Lung microvascular endothelial cell (primary cell): ENCODE measurements around the gene CRMP1. TPM values are rescaled to one million over a fixed set of nuclear protein-coding genes. Genes with fewer than 3 reads are reported as not detected.
A peak's percentile ranks its signal among the peaks of the same experiment; 100 is the strongest.

ENCODE experiments used
- DNase-seq, 2 donors: peaks; one replicate each; pipeline versions ENCODE4 v3.0.0 to v3.0.0-alpha.2; 2010; ENCODE audit warnings: low read depth in 2 of 2
- total RNA-seq: library from RNA; depleted of rRNA; stranded (reverse); fragments of >200 nt; gene quantifications from 2 replicates; pipeline ENCODE4 v1.2.1, GENCODE V29; 2014

CRMP1 gene
- total RNA-seq, 1 donor from 2014 or later = under 0.01 TPM

GRCh38 chr4:5919571-5919970 is 26.7 kb upstream of the CRMP1 start:
- DNase-seq = no peak

GRCh38 chr4:5919044-5919443 is 26.2 kb upstream of the CRMP1 start:
- DNase-seq = no peak

DNA sequence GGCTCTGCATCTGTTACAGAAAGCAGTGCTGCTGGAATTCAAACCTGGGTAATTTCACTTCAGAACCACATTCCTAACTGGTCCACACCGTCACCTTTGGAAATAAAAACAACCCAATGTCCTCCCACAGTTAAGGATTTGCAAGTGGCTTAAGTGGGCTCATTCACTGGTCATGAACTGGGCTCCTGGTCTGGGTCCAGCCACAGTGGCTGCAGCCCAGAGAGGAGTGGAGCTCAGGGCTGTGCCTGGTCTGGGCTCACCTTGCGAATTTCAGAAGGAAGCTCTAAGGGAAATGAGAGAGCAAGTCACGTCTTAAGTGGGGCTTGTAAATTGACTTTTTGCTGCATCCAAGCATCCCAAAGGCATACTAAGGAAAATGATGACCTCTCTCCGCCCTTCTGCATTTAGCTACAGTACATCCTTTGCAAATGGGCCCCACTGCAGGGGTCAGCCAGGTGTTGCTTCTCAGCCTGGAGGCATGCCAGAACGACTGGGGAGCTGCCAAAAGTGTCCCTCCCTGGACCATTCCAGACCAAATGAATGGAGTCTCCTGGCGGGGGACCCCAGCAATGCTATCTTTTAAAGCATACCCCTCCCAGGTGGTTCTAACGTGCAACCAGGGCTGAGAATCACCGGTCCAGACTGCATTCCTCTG is 25.6 kb upstream of the CRMP1 start:
- DNase-seq = no peak

DNA sequence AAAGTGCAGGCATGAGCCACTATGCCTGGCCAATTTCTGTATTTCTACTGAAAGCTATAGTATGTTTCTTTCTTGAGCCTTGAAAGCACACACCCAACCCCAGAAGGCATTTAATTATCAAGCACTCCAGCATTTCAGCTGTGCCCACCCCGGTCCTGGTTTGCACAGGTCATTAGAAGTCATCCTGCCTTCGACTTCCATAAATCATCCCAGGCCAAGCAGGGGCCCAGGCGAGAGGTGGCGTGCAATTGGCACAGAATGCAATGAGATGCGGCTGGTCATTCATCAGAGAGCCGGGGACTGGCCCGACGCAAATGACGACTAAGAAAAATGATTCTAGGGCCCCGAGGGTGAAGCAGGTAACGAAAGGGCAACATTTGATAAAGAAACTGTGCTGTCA is 24.8 kb upstream of the CRMP1 start:
- DNase-seq = no peak

- no peak for DNase-seq
Measured at GRCh38 chr4:5916229-5916628, 23.3 kb upstream of the CRMP1 start.

GRCh38 chr4:5913454-5913853 is 20.6 kb upstream of the CRMP1 start:
- no peak for DNase-seq

GRCh38 chr4:5912614-5913019 is 19.7 kb upstream of the CRMP1 start:
- peak in 1 of 2 donors; percentile 70 for DNase-seq

GRCh38 chr4:5908876-5909427 is 16.1 kb upstream of the CRMP1 start:
- peak; percentile 27 to 65 for DNase-seq

- DNase-seq = no peak
Measured at GRCh38 chr4:5906191-5906590, 13.3 kb upstream of the CRMP1 start.

DNA sequence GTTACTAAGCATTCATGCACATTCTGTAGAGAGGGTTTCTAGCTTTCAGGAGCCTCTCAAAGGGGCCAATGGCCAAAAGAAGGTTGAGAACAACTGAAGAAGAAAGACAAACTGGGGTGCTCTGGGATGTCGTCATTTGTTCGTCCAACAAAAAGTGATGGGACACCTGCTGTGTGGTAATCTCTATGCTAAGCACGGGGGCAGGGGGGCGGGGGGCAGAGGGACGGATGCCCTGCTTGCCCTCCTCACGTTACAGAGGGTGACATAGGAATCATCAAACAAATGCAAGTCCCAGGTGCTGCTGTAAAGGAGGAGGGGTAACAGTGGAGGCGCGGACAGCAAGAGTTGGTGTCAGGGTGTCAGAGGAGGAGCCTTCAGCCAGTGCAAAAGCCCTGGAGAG is 12.8 kb upstream of the CRMP1 start:
- DNase-seq = no peak

DNA sequence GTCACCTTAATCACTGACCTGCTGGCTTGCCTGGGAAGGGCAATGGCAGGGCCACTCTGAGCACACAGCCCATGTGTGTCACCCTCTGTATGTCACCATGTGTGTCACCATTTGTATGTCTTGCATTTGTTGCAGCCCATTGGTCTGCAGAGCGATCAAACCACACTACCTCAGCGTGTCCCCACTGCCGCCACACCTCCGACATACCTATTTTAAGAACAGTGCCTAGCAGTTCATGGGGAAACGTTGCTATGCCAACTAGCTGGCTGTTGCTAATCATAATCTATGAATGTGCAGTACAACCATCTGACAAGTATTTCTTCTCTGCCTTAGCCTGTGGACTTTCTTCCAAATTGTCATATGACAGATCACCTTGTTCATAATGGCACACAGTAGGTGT is 8.0 kb upstream of the CRMP1 start:
- no peak for DNase-seq

- DNase-seq = no peak
Measured at GRCh38 chr4:5899881-5900280, 7.0 kb upstream of the CRMP1 start.

DNA sequence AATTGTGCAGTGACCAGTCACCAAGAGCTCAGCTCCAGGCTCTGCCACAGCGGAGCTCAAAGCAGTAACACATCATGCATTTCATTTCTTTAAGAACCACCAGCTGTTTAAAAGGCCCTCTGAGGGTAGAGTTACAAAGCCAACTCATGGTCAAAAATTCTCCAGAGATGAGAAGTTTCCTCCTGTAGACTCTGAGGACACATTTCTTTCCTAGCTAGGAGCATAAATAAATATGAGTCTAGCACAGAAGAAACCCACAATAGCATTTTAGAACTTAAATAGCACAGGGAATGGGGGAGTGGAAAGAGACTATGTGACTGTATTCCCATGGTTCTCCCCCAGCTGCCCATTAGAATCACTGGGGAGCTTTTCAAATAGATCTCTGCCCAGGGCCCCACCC is 6.5 kb upstream of the CRMP1 start:
- no peak for DNase-seq

GRCh38 chr4:5897674-5898073 is 4.8 kb upstream of the CRMP1 start:
- DNase-seq = no peak

DNA sequence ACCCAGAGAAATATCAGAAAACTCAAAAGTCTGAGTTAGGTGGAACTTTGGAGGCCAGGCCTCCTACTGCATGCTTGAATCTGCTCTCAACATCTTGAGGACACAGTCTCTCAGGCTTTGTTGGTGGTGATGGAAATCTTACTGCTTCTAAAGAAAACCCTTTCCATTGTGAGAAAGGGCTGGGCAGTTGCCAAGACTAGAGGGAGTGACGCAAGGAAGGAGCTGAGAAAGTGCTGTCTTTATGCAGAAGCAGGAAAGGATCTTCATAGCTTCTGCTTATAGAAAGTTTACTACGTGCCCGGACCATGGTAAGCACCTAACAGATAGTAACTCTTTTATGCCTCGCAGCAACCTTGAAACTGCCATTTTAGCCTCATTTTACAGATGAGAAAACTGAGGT is 2.4 kb upstream of the CRMP1 start:
- peak in 1 of 2 donors; percentile 16 for DNase-seq

DNA sequence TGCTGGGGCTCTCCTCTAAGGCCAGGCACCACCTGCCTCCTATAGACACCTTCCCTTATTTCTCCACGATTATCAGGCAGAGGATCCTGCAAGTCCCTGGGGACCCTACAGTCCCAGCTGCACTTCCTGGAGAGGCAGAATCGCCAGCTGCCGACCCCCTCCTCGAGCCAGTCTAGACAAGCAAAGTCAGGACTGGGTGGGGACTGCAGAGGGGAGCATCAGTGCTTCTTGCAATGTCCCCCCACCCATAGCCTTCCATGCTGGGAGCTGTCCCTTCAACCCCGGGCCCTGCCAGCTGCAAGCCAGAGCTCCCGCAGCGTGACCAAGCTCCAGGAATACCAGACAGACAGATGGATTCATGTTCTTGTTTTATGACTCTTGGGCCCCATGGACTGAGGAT is 1.4 kb upstream of the CRMP1 start:
- no peak for DNase-seq

DNA sequence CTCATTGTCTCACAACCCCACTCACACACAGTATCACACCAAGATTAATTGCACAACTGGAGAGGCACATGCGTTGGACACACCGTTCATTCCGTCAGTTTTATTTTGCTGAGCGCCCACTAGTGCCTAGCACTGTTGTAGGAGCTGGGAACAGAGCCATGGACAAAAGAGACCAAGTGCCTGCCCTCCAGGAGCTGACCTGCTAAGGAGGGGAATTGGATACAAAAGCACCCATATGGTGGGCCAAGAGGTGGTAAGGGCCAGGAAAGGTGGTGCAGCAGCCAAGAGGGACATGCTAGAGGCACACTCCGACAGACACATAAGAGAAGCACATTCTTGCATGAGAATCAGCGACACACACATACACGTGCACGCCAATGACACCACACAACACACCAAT is 705 bp upstream of the CRMP1 start:
- DNase-seq = no peak

GRCh38 chr4:5892323-5893003 is 423 bp downstream of the CRMP1 start:
- peak in 1 of 2 donors; percentile 8 for DNase-seq

DNA sequence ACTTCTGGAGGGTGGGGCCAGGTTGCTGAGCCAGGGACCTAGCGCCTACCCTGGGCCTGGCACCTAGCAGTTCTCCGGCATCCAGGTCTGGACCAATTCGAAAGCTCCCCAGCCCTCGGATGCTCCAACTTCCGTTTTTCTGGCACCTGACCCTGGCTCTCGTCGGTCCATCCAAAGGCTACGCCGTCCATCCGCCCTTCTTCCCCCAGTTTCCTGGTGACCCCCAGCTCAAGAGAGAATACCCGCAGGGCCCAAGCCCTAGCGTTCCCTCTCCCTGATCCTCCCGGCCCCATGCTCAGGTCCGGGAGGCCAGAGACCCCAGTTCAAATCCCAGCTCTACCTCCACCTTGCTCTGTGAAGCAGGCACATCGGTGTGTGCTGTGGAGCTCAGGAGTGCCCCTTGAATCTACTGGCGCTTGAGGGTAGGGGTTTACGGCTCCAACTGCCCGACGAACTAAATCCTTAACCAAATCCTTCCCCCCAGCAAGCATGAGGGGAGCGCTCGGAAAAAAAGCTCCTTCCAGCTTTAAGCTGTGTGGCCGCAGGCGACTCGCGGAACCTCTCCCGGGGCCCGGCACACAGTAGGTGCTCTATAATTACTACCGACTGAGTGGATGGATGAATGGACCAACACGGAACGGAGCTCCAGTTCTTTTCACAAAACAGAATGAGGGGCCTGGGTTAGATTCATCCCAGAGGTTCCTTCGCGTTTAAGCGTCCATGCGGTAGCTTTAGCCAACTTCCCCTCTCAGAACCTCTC is 1.1 kb downstream of the CRMP1 start:
- no peak for DNase-seq

GRCh38 chr4:5890063-5890727 is 2.7 kb downstream of the CRMP1 start:
- DNase-seq = no peak

DNA sequence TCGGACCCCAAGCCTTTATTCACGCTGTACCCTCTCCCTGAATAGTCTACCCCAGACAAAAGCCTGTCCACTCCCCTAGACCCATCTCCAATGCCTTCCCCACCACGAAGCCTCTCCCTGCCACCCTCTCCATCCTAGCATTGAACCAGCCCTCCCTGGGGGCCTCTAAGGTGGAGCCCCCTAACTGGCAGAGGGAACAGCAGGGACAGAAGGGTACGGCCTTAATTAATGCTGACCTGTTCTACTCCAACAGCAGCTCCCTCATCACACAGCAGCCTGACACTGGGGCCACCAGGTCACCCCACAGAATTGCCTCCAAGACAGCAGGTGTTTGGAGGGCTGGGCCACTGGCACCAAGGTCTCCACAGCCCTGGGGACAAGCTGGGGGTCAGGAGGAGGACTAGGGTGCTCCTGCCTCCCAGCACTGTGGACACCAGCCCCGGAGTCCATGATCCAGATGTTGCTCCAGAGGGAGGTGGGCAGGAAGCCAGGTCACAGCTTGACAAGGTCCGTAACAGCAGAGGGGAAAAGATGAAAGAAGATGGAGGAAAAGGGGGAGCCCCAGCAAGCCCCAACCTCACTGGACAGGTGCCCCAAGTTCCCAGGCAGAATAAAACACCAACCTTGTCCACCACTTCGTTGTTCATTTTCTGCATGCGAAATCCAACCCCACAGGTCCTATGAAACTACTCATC is 3.7 kb downstream of the CRMP1 start:
- no peak for DNase-seq
